ENCODE data around the gene TFIP11.

TFIP11 gene

GRCh38 chr22:26445577-26446275 lies 66.5 kb downstream of the TFIP11 start:
- no peak for DNase-seq

GRCh38 chr22:26444777-26445176 lies 67.5 kb downstream of the TFIP11 start:
- no peak for DNase-seq

DNA sequence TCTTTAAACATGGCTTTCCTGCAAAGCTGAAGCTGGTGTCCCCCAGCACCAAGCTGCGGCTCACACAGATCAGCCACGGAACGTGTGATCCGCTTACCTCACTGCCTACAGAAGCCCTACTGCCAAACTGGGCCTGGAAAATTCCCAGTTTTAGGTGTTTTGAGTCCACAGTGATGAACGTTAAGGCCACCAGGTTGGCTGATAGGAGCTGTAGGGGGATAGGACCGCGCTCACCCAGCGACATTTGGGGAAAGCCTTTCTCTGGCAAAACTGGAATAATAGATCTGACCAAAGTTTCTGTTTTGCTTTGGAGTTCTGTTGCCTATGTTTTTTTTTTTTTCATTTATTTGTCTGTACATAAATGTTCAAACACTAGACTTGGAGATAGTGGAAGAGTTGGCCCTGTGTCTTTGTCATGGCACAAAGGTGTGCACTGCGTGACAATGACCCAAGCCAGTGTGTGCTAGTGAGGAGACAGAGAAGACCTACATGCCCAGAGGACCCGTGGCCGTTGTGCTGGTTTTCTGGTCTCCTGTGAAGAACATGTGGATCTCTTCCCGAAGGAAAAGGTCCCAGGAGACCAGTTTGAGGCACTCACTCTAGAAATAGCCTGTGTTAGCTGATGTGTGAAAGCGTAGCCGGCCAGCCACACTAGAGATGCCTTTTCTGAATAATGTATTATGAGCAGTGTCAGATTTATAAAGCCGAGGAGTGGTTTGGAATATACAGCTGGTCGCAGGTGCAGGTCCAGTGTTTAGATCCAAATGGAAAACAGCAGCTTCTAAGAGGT lies 68.2 kb downstream of the TFIP11 start:
- no peak for DNase-seq

DNA sequence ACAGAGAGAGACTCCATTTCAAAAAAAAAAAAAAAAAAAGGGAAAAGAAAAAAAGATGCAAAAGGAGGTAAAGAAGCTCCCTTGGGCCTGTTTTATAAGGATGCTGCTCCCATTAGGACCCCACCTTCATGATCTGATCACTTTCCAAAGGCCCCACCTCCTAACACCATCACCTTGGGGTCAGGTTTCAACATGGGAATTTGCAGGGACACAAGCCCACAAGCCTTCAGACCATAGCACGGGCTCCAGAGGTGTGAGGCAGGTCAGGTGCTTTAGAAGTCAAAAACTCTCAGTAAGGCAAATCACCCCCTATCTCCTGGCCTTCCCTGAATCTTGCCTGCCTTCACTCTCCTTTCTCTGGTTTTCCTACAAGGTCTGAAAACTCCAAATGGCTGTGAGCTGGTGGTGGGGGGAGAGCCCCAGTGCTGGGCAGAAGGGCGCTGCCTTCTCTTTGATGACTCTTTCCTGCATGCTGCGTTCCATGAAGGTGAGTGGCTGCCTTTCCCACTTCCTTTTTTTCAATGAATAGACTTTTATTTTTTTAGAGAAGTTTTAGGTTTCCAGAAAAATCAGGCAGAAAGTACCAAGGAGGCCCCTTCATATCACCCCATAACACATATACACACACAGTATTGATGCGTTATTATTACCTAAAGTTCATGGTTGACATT lies 70.1 kb downstream of the TFIP11 start:
- no peak for DNase-seq

Data from activated T-cell treated with anti-CD3 and anti-CD28 coated beads for 4 hours (primary cell).